HEK293 (cell line): Measurements from ENCODE around the gene SEC22C.

Experiments
- BCL11A ChIP-seq: fragments of 450-650 bp; formaldehyde crosslinking; IDR thresholded peaks from 2 replicates; pipeline ENCODE4 v1.5.1; 2016; ENCODE audit warnings: low read depth, missing biosample characterization, missing genetic modification characterization
- HOXC10 ChIP-seq: sonication (generic); formaldehyde crosslinking; IDR thresholded peaks from 2 replicates; pipeline ENCODE4 v1.8.1; 2023; ENCODE audit warnings: mild to moderate bottlenecking, missing genetic modification reagents
- KLF1 ChIP-seq: fragments of 450-650 bp; formaldehyde crosslinking; IDR thresholded peaks from 2 replicates; pipeline ENCODE4 v1.5.1; 2016; ENCODE audit warnings: missing biosample characterization, missing genetic modification characterization
- MZF1 ChIP-seq: fragments of 450-650 bp; formaldehyde crosslinking; IDR thresholded peaks from 2 replicates; pipeline ENCODE4 v1.5.1; 2017; ENCODE audit warnings: missing biosample characterization, missing genetic modification characterization, borderline replicate concordance
- YY1 ChIP-seq: fragments of 450-650 bp; formaldehyde crosslinking; IDR thresholded peaks from 2 replicates; pipeline ENCODE4 v1.5.1; 2018; ENCODE audit warnings: missing biosample characterization, missing genetic modification characterization
- ZBTB7A ChIP-seq: fragments of 450-650 bp; formaldehyde crosslinking; IDR thresholded peaks from 2 replicates; pipeline ENCODE4 v1.5.1; 2016; ENCODE audit warnings: low read depth, missing biosample characterization, missing genetic modification characterization
- ZEB2 ChIP-seq: fragments of 450-650 bp; formaldehyde crosslinking; IDR thresholded peaks from 2 replicates; pipeline ENCODE4 v1.5.1; 2016; ENCODE audit warnings: missing biosample characterization, missing genetic modification characterization
- ZNF223 ChIP-seq: fragments of 450-650 bp; formaldehyde crosslinking; IDR thresholded peaks from 2 replicates; pipeline ENCODE4 v1.5.1; 2016; ENCODE audit warnings: missing biosample characterization, missing genetic modification characterization
- ZNF341 ChIP-seq: fragments of 450-650 bp; formaldehyde crosslinking; IDR thresholded peaks from 2 replicates; pipeline ENCODE4; 2016; ENCODE audit warnings: low read depth, missing biosample characterization, missing genetic modification characterization
- ZNF366 ChIP-seq: fragments of 450-650 bp; formaldehyde crosslinking; conservative IDR thresholded peaks from 2 replicates; pipeline ENCODE4 v1.5.1; 2016; ENCODE audit warnings: missing biosample characterization, missing genetic modification characterization
- ZNF391 ChIP-seq: fragments of 450-650 bp; formaldehyde crosslinking; IDR thresholded peaks from 2 replicates; pipeline ENCODE4 v1.5.1; 2016; ENCODE audit warnings: low read depth, missing biosample characterization, missing genetic modification characterization, borderline replicate concordance
- ZNF510 ChIP-seq: fragments of 450-650 bp; formaldehyde crosslinking; IDR thresholded peaks from 2 replicates; pipeline ENCODE4 v1.5.1; 2018; ENCODE audit warnings: mild to moderate bottlenecking, missing genetic modification characterization, missing biosample characterization; ENCODE audit not compliant: insufficient replicate concordance
- ZNF530 ChIP-seq: fragments of 450-650 bp; formaldehyde crosslinking; IDR thresholded peaks from 2 replicates; pipeline ENCODE4 v1.5.1; 2016; ENCODE audit warnings: low read depth, missing biosample characterization, missing genetic modification characterization
- ZNF610 ChIP-seq: fragments of 450-650 bp; formaldehyde crosslinking; IDR thresholded peaks from 2 replicates; pipeline ENCODE4 v1.5.1; 2016; ENCODE audit warnings: missing biosample characterization, missing genetic modification characterization, borderline replicate concordance
- ZNF624 ChIP-seq: fragments of 450-650 bp; formaldehyde crosslinking; IDR thresholded peaks from 2 replicates; pipeline ENCODE4 v1.5.1; 2017; ENCODE audit warnings: missing biosample characterization, missing genetic modification characterization
- ZNF76 ChIP-seq: fragments of 450-650 bp; formaldehyde crosslinking; IDR thresholded peaks from 2 replicates; pipeline ENCODE4; 2016; ENCODE audit warnings: low read depth, missing biosample characterization, missing genetic modification characterization, borderline replicate concordance
- ZNF792 ChIP-seq: fragments of 450-650 bp; formaldehyde crosslinking; IDR thresholded peaks from 2 replicates; pipeline ENCODE4 v1.5.1; 2016; ENCODE audit warnings: missing biosample characterization, missing genetic modification characterization
- ZSCAN30 ChIP-seq: fragments of 450-650 bp; IDR thresholded peaks from 2 replicates; pipeline ENCODE4 v1.5.1; 2018; ENCODE audit warnings: missing biosample characterization, mild to moderate bottlenecking, missing genetic modification characterization, moderate library complexity
- TF ChIP-seq, protein P1 (sequence below): fragments of 450-650 bp; formaldehyde crosslinking; IDR thresholded peaks from 2 replicates; pipeline ENCODE4 v1.5.1; 2017; ENCODE audit warnings: missing biosample characterization, missing genetic modification characterization
- TF ChIP-seq, protein P2 (sequence below): fragments of 450-650 bp; formaldehyde crosslinking; IDR thresholded peaks from 2 replicates; pipeline ENCODE4 v1.5.1; 2016; ENCODE audit warnings: missing biosample characterization, missing genetic modification characterization, low read depth
- TF ChIP-seq, protein P3 (sequence below): fragments of 450-650 bp; formaldehyde crosslinking; IDR thresholded peaks from 2 replicates; pipeline ENCODE4 v1.5.1; 2016; ENCODE audit warnings: missing biosample characterization, missing genetic modification characterization
- TF ChIP-seq, protein P4 (sequence below): fragments of 450-650 bp; formaldehyde crosslinking; IDR thresholded peaks from 2 replicates; pipeline ENCODE4 v1.5.1; 2017; ENCODE audit warnings: missing biosample characterization, missing genetic modification characterization
- TF ChIP-seq, protein P5 (sequence below): fragments of 450-650 bp; formaldehyde crosslinking; IDR thresholded peaks from 2 replicates; pipeline ENCODE4 v1.5.1; 2016; ENCODE audit warnings: missing biosample characterization, missing genetic modification characterization
- TF ChIP-seq, protein P6 (sequence below): fragments of 450-650 bp; formaldehyde crosslinking; IDR thresholded peaks from 2 replicates; pipeline ENCODE4 v1.5.1; 2016; ENCODE audit warnings: missing biosample characterization, missing genetic modification characterization
- TF ChIP-seq, protein P7 (sequence below): fragments of 450-650 bp; formaldehyde crosslinking; IDR thresholded peaks from 2 replicates; pipeline ENCODE4 v1.5.1; 2016; ENCODE audit warnings: missing biosample characterization, missing genetic modification characterization

SEC22C gene

DNA sequence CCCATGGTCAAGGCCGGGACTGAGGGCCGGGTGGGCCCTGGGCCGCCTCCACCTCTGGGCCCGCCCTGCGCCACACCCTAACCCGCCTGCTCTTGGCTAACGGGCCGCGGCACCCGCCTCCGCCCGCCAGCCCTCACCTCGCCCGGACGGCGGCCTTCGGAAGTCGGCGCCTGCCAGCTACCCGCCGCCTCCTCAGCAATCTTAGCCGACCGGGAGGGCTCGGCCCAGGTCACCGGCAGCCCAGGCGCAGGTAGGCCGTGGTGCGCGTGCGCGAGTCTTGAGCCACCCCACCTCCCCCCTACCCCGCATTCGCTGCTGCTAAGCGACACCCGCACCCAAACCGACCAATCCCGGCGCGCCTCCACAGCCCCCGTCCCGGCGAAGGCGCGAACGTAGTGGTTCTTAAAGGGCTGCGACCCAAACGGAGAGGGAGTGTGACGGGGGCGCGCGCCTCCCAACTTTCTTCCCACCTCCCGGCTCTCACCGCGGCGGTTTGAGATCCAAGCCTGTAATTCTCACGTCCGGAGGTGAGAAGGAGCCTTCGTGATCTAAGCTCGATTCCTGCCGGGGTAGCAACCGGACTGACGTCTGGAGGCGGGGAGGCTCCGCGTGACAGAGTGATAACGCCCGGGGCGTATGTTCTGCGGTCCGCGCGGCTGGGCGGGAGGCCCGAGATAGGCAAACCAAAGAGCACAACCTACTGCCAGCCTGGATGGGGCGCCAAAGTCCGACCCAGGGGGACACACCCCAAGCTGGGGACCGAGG is at the start of gene SEC22C (continued):
- peak; percentile 85 for TF ChIP-seq KLF1 (tag by site-specific recombination)
- TF ChIP-seq, protein P1, sequence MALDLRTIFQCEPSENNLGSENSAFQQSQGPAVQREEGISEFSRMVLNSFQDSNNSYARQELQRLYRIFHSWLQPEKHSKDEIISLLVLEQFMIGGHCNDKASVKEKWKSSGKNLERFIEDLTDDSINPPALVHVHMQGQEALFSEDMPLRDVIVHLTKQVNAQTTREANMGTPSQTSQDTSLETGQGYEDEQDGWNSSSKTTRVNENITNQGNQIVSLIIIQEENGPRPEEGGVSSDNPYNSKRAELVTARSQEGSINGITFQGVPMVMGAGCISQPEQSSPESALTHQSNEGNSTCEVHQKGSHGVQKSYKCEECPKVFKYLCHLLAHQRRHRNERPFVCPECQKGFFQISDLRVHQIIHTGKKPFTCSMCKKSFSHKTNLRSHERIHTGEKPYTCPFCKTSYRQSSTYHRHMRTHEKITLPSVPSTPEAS = no peak
- TF ChIP-seq, protein P2, sequence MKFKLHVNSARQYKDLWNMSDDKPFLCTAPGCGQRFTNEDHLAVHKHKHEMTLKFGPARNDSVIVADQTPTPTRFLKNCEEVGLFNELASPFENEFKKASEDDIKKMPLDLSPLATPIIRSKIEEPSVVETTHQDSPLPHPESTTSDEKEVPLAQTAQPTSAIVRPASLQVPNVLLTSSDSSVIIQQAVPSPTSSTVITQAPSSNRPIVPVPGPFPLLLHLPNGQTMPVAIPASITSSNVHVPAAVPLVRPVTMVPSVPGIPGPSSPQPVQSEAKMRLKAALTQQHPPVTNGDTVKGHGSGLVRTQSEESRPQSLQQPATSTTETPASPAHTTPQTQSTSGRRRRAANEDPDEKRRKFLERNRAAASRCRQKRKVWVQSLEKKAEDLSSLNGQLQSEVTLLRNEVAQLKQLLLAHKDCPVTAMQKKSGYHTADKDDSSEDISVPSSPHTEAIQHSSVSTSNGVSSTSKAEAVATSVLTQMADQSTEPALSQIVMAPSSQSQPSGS = no peak
- TF ChIP-seq, protein P3, sequence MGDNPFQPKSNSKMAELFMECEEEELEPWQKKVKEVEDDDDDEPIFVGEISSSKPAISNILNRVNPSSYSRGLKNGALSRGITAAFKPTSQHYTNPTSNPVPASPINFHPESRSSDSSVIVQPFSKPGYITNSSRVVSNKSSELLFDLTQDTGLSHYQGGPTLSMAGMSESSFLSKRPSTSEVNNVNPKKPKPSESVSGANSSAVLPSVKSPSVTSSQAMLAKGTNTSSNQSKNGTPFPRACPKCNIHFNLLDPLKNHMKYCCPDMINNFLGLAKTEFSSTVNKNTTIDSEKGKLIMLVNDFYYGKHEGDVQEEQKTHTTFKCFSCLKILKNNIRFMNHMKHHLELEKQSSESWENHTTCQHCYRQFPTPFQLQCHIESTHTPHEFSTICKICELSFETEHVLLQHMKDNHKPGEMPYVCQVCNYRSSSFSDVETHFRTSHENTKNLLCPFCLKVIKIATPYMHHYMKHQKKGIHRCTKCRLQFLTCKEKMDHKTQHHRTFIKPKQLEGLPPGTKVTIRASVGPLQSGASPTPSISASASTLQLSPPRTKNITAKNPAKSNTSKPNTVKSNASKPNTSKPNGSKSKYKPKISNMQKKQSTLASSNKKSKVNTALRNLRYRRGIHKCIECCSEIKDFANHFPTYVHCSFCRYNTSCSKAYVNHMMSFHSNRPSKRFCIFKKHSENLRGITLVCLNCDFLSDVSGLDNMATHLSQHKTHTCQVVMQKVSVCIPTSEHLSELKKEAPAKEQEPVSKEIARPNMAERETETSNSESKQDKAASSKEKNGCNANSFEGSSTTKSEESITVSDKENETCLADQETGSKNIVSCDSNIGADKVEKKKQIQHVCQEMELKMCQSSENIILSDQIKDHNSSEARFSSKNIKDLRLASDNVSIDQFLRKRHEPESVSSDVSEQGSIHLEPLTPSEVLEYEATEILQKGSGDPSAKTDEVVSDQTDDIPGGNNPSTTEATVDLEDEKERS = no peak
- TF ChIP-seq, protein P4, sequence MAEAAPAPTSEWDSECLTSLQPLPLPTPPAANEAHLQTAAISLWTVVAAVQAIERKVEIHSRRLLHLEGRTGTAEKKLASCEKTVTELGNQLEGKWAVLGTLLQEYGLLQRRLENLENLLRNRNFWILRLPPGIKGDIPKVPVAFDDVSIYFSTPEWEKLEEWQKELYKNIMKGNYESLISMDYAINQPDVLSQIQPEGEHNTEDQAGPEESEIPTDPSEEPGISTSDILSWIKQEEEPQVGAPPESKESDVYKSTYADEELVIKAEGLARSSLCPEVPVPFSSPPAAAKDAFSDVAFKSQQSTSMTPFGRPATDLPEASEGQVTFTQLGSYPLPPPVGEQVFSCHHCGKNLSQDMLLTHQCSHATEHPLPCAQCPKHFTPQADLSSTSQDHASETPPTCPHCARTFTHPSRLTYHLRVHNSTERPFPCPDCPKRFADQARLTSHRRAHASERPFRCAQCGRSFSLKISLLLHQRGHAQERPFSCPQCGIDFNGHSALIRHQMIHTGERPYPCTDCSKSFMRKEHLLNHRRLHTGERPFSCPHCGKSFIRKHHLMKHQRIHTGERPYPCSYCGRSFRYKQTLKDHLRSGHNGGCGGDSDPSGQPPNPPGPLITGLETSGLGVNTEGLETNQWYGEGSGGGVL (tag by site-specific recombination) = peak; percentile 70
- TF ChIP-seq ZNF624 = no peak
- TF ChIP-seq ZNF530 (tag by site-specific recombination) = no peak
- TF ChIP-seq ZNF366 (tag by site-specific recombination) = 0 out of 2 replicates have a peak, but pooled peaks have one; percentile 31
- TF ChIP-seq ZNF610 (tag by site-specific recombination) = peak; percentile 56; the same call in 1 of the 2 replicates
- TF ChIP-seq MZF1 = 0 out of 2 replicates have a peak, but pooled peaks have one; percentile 5
- TF ChIP-seq BCL11A (tag by site-specific recombination) = no peak; the same call in 1 of the 2 replicates
- TF ChIP-seq HOXC10 (CRISPR knock-in tag) = no peak
- TF ChIP-seq, protein P5, sequence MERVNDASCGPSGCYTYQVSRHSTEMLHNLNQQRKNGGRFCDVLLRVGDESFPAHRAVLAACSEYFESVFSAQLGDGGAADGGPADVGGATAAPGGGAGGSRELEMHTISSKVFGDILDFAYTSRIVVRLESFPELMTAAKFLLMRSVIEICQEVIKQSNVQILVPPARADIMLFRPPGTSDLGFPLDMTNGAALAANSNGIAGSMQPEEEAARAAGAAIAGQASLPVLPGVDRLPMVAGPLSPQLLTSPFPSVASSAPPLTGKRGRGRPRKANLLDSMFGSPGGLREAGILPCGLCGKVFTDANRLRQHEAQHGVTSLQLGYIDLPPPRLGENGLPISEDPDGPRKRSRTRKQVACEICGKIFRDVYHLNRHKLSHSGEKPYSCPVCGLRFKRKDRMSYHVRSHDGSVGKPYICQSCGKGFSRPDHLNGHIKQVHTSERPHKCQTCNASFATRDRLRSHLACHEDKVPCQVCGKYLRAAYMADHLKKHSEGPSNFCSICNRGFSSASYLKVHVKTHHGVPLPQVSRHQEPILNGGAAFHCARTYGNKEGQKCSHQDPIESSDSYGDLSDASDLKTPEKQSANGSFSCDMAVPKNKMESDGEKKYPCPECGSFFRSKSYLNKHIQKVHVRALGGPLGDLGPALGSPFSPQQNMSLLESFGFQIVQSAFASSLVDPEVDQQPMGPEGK (tag by site-specific recombination) = peak; percentile 96
- TF ChIP-seq, protein P6, sequence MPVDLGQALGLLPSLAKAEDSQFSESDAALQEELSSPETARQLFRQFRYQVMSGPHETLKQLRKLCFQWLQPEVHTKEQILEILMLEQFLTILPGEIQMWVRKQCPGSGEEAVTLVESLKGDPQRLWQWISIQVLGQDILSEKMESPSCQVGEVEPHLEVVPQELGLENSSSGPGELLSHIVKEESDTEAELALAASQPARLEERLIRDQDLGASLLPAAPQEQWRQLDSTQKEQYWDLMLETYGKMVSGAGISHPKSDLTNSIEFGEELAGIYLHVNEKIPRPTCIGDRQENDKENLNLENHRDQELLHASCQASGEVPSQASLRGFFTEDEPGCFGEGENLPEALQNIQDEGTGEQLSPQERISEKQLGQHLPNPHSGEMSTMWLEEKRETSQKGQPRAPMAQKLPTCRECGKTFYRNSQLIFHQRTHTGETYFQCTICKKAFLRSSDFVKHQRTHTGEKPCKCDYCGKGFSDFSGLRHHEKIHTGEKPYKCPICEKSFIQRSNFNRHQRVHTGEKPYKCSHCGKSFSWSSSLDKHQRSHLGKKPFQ (tag by site-specific recombination) = peak; percentile 85
- TF ChIP-seq ZSCAN30 (tag by site-specific recombination) = peak; percentile 54; the same call in 1 of the 2 replicates
- TF ChIP-seq ZNF391 (tag by site-specific recombination) = peak; percentile 88; the same call in 1 of the 2 replicates
- no peak for TF ChIP-seq YY1
- TF ChIP-seq ZNF223 = no peak
- no peak for TF ChIP-seq ZNF510 (tag by site-specific recombination)
- TF ChIP-seq ZNF76 (tag by site-specific recombination) = no peak; the same call in 1 of the 2 replicates
- TF ChIP-seq, protein P7, sequence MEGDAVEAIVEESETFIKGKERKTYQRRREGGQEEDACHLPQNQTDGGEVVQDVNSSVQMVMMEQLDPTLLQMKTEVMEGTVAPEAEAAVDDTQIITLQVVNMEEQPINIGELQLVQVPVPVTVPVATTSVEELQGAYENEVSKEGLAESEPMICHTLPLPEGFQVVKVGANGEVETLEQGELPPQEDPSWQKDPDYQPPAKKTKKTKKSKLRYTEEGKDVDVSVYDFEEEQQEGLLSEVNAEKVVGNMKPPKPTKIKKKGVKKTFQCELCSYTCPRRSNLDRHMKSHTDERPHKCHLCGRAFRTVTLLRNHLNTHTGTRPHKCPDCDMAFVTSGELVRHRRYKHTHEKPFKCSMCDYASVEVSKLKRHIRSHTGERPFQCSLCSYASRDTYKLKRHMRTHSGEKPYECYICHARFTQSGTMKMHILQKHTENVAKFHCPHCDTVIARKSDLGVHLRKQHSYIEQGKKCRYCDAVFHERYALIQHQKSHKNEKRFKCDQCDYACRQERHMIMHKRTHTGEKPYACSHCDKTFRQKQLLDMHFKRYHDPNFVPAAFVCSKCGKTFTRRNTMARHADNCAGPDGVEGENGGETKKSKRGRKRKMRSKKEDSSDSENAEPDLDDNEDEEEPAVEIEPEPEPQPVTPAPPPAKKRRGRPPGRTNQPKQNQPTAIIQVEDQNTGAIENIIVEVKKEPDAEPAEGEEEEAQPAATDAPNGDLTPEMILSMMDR (tag by site-specific recombination) = peak; percentile 51; the same call in 1 of the 2 replicates
- peak; percentile 82 for TF ChIP-seq ZEB2 (tag by site-specific recombination)
- TF ChIP-seq ZBTB7A = peak; percentile 39; the same call in 1 of the 2 replicates
- TF ChIP-seq ZNF341 (tag by site-specific recombination) = peak; percentile 57
- TF ChIP-seq ZNF792 (tag by site-specific recombination) = 0 out of 2 replicates have a peak, but pooled peaks have one; percentile 73
